ENCODE results near the gene SLITRK1. TPM values are rescaled to one million over a fixed set of nuclear protein-coding genes. Genes with fewer than 3 reads are reported as not detected.

The SLITRK1 gene
- total and polyA plus RNA-seq, 12 donors = not detected

DNA sequence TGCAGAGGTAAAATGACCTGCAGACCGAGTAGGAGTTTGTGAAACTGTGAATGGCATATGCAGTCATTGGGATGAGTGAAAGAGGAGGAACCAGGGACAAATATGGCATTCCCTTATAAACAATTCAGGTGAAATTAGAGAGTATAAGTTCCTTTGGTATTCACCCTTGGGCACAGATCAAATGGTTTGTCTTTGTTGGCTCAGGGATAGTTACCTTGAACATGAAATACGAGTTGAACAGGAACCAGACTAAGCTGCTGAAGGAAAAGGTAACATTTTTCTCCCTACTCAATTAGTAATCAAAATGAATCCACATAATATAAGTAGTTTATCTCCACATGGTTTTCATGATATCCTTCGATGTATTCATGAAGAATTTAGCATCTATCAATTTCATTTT, 50.5 kb downstream of the SLITRK1 start:
- Histone ChIP-seq H3K4me3 (no peak overlapping the region), H3K36me3 (no peaks in the 10 kb centered on the region), H3K27me3 (no peaks in the 10 kb centered on the region), H3K4me1 (no peaks in the 10 kb centered on the region), H3K27ac (no peak overlapping the region), H3K9me3 (peaks cover 0 to 9% (median 0%) of the 10 kb centered on the region in 11 donors)
- intact Hi-C loops (cut with DNase I) = no loop called here
- WGBS, 2 donors = 71 to 78% methylated on average over 3 of the region's 3 CpGs
- ATAC-seq = no peak
- TF ChIP-seq CTCF (IDR thresholded peaks at IDR 0.05) = no peak
- no peak for DNase-seq

DNA sequence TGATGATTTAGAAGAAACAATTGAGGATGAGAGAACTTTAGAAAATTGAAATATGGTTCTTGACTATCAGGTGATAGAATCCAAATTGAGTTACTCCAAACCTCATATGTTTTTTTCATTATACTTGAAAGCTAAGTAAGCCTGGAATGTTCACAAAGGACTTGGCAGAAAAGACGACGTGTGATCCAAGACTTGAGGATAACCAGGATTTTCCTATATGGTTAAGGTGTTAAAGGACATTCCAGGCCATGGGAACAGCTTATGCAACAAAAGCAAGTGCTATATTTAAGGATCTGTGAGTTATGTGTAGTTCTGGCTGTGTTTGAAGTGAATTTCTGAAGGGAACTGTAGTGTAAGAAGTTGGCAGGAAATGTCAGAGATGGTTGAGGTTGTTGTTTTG, 52.5 kb downstream of the SLITRK1 start:
- Histone ChIP-seq H3K9me3 (peaks cover 0 to 4% (median 0%) of the 10 kb centered on the region in 11 donors), H3K27me3 (no peaks in the 10 kb centered on the region), H3K4me1 (no peaks in the 10 kb centered on the region), H3K36me3 (no peaks in the 10 kb centered on the region), H3K4me3 (no peak overlapping the region), H3K27ac (no peak overlapping the region)
- ATAC-seq = no peak
- WGBS, 2 donors = 29 to 30% methylated on average over 2 of the region's 2 CpGs
- intact Hi-C loops (cut with DNase I) = no loop called here
- no peak for TF ChIP-seq CTCF (IDR thresholded peaks at IDR 0.05)
- DNase-seq = no peak

GRCh38 chr13:83827338-83827737, 54.9 kb downstream of the SLITRK1 start:
- Histone ChIP-seq H3K27me3 (no peaks in the 10 kb centered on the region), H3K4me3 (no peak overlapping the region), H3K4me1 (no peaks in the 10 kb centered on the region), H3K27ac (no peak overlapping the region), H3K9me3 (peaks cover 0 to 20% (median 0%) of the 10 kb centered on the region in 11 donors), H3K36me3 (no peaks in the 10 kb centered on the region)
- intact Hi-C loops (cut with DNase I) = no loop called here
- ATAC-seq (no peak), DNase-seq (no peak)
- no peak for TF ChIP-seq CTCF (IDR thresholded peaks at IDR 0.05)

All from heart right ventricle (tissue), 16 donors.